ENCODE data around the gene TUBA1C. TPM values are rescaled to one million over a fixed set of nuclear protein-coding genes. Genes with fewer than 3 reads are reported as not detected.

Gene TUBA1C
- total and polyA plus RNA-seq, 2 of the 8 experiments (the other 6 are each of a cell fraction or from before 2014, with no cell fraction given) = 504 to 3,101 TPM

DNA sequence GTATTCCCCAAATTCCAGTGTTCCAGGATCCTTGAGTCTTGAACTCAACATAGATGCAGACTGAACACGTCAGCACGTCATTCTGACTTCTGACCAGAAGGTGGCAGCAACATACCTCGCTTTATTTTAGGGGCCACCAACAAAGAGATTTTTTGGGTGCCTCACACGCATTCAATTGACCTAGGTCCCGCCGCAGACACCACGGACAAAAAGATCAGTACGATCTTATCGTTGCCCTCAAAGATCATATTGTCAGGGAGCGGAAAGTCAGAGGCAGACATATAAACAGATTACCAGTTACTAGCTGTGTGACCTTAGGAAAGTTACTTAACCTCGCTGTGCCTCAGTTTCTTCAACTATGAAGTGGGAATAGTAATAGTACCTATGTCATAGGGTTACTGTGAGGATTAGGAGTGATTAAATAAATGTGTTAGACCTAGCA is 23.6 kb downstream of the TUBA1C start (continued):
- TF ChIP-seq, protein P1, sequence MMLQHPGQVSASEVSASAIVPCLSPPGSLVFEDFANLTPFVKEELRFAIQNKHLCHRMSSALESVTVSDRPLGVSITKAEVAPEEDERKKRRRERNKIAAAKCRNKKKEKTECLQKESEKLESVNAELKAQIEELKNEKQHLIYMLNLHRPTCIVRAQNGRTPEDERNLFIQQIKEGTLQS (IDR thresholded peaks at IDR 0.05; ENCODE audit: insufficient read depth, low read depth, low read length) = no peak
- TF ChIP-seq, protein P2, sequence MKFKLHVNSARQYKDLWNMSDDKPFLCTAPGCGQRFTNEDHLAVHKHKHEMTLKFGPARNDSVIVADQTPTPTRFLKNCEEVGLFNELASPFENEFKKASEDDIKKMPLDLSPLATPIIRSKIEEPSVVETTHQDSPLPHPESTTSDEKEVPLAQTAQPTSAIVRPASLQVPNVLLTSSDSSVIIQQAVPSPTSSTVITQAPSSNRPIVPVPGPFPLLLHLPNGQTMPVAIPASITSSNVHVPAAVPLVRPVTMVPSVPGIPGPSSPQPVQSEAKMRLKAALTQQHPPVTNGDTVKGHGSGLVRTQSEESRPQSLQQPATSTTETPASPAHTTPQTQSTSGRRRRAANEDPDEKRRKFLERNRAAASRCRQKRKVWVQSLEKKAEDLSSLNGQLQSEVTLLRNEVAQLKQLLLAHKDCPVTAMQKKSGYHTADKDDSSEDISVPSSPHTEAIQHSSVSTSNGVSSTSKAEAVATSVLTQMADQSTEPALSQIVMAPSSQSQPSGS (IDR thresholded peaks at IDR 0.05; ENCODE audit: low read length) = 0 out of 2 replicates have a peak, but pooled peaks have one; percentile 45
- TF ChIP-seq RAD21 (IDR thresholded peaks at IDR 0.05 in 1 of 2, conservative IDR thresholded peaks at IDR 0.05 in 1 of 2; ENCODE audit: low read depth in 2 of 2, low read length in 2 of 2) (peak; percentile 84 to 86), EGR1 (IDR thresholded peaks at IDR 0.05; ENCODE audit: borderline replicate concordance, low read depth, low read length) (no peak)

Data from H1 (cell line).